Calu3 (cell line): Measurements from ENCODE around the gene DLEC1. TPM values are rescaled to one million over a fixed set of nuclear protein-coding genes. Genes with fewer than 3 reads are reported as not detected.
"Not testable (repeated sequence)": the region's sequence is repeated elsewhere in the genome, so short reads cannot be mapped to it uniquely, and the experiment has no call there.

ENCODE experiments used
- BruUV-seq: library from RNA; stranded (reverse); fragments of 400-500 nt; replicated peaks from 2 replicates; lab custom pipeline; 2021; lab: Mats Ljungman, UMichigan
- CTCF ChIA-PET: fragments of 300-600 bp; sonication (Branson Sonifier 250); formaldehyde crosslinking; loops from one replicate; lab custom pipeline; 2022; ENCODE audit warnings: antibody characterized with exemption; lab: Charles Lee
- DNase-seq: peaks from one replicate; pipeline ENCODE4 v3.0.0; 2022
- H3K27ac Mint-ChIP-seq: one replicate; pipeline ENCODE4 v1.8.0; 2022; ENCODE audit warnings: mixed read lengths; ENCODE audit not compliant: unreplicated experiment
- H3K27me3 Mint-ChIP-seq: one replicate; pipeline ENCODE4 v1.8.0; 2022; ENCODE audit warnings: mixed read lengths; ENCODE audit not compliant: unreplicated experiment
- H3K36me3 Mint-ChIP-seq: one replicate; pipeline ENCODE4 v1.8.0; 2022; ENCODE audit warnings: mild to moderate bottlenecking, moderate library complexity, mixed read lengths; ENCODE audit not compliant: insufficient read depth, unreplicated experiment
- H3K4me1 Mint-ChIP-seq: one replicate; pipeline ENCODE4 v1.8.0; 2022; ENCODE audit warnings: mild to moderate bottlenecking, low read depth, mixed read lengths; ENCODE audit not compliant: unreplicated experiment
- H3K4me3 Mint-ChIP-seq: one replicate; pipeline ENCODE4 v1.8.0; 2022; ENCODE audit warnings: mild to moderate bottlenecking, low read depth, moderate library complexity, mixed read lengths; ENCODE audit not compliant: unreplicated experiment
- H3K9me3 Mint-ChIP-seq: one replicate; pipeline ENCODE4 v1.8.0; 2022; ENCODE audit warnings: low read depth, mixed read lengths; ENCODE audit not compliant: unreplicated experiment
- intact Hi-C: fragments of 100-400 bp; cut with micrococcal nuclease; formaldehyde crosslinking; loops from one replicate; pipeline ENCODE4 v1.10.0; 2022; ENCODE audit not compliant: unreplicated experiment
- total RNA-seq: library from RNA; stranded (reverse); gene quantifications from 2 replicates; pipeline ENCODE4 v1.2.3, GENCODE V29; 2022
- TF ChIP-seq, protein P1 (sequence below): fragments of 200-600 bp; IDR thresholded peaks from one replicate; pipeline ENCODE4 v1.8.0; 2022; ENCODE audit warnings: antibody characterized with exemption; ENCODE audit not compliant: unreplicated experiment

Gene DLEC1
- total RNA-seq, 1 experiment from 2014 or later, result 0.28 TPM

DNA sequence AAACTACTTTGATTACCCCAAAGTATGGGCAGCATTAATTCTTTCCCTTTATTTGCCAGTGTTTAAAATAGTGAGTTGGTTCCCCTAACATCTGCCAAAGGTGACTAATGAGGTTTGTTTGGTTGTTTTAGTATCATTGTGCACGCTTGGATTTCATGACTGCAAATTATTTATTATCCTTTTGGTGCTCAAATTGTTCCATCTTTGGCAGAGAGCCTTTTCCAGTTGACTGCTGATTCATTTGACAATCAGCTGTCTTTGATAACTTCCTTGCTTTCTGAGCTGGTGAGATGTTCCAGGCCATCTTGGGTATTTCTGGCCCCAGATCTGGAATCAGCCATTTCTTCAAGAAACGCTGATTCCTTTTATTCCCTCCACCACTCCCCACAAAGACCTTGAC, 8.9 kb downstream of the DLEC1 start:
- intact Hi-C loops, result no loop called here
- TF ChIP-seq, protein P1, sequence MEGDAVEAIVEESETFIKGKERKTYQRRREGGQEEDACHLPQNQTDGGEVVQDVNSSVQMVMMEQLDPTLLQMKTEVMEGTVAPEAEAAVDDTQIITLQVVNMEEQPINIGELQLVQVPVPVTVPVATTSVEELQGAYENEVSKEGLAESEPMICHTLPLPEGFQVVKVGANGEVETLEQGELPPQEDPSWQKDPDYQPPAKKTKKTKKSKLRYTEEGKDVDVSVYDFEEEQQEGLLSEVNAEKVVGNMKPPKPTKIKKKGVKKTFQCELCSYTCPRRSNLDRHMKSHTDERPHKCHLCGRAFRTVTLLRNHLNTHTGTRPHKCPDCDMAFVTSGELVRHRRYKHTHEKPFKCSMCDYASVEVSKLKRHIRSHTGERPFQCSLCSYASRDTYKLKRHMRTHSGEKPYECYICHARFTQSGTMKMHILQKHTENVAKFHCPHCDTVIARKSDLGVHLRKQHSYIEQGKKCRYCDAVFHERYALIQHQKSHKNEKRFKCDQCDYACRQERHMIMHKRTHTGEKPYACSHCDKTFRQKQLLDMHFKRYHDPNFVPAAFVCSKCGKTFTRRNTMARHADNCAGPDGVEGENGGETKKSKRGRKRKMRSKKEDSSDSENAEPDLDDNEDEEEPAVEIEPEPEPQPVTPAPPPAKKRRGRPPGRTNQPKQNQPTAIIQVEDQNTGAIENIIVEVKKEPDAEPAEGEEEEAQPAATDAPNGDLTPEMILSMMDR, result no peak
- Mint-ChIP-seq H3K9me3 (no peaks in the 10 kb centered on the region), H3K36me3 (no peaks in the 10 kb centered on the region), H3K4me3 (no peak overlapping the region), H3K27ac (no peak overlapping the region), H3K4me1 (no peaks in the 10 kb centered on the region), H3K27me3 (peaks cover 16% of the 10 kb centered on the region)
- BruUV-seq, result no TSS peak
- CTCF ChIA-PET, result interaction anchor here (0.8 kb wide), 1 partner anchor 242 kb away, joined by 3 read pairs; no protein-coding TSS in a partner anchor
- no peak for DNase-seq

GRCh38 chr3:38049358-38050126, 10.5 kb downstream of the DLEC1 start:
- DNase-seq, result no peak
- no peaks in the 10 kb centered on the region for H3K36me3 Mint-ChIP-seq
- no peaks in the 10 kb centered on the region for H3K4me1 Mint-ChIP-seq
- no TSS peak for BruUV-seq
- peaks cover 19% of the 10 kb centered on the region for H3K27me3 Mint-ChIP-seq
- intact Hi-C loops, result no loop called here
- H3K4me3 Mint-ChIP-seq, result no peak overlapping the region
- TF ChIP-seq, protein P1, result no peak
- no peaks in the 10 kb centered on the region for H3K9me3 Mint-ChIP-seq
- H3K27ac Mint-ChIP-seq, result no peak overlapping the region
- CTCF ChIA-PET, result no interaction called here

- DNase-seq, result no peak
- BruUV-seq, result no TSS peak
- Mint-ChIP-seq H3K27ac (no peak overlapping the region), H3K4me3 (no peak overlapping the region), H3K9me3 (no peaks in the 10 kb centered on the region), H3K4me1 (no peaks in the 10 kb centered on the region), H3K36me3 (no peaks in the 10 kb centered on the region), H3K27me3 (peaks cover 29% of the 10 kb centered on the region)
- intact Hi-C loops, result no loop called here
- TF ChIP-seq, protein P1, result no peak
- CTCF ChIA-PET, result no interaction called here
Measured at GRCh38 chr3:38051131-38051530, 12.1 kb downstream of the DLEC1 start.

DNA sequence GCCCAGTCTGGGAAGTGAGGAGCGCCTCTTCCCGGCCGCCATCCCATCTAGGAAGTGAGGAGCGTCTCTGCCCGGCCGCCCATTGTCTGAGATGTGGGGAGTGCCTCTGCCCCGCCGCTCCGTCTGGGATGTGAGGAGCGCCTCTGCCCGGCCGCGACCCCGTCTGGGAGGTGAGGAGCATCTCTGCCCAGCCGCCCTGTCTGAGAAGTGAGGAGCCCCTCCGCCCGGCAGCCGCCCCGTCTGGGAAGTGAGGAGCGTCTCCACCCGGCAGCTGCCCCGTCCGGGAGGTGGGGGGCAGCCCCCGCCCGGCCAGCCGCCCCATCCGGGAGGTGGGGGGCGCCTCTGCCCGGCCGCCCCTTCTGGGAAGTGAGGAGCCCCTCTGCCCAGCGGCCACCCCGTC, 14.3 kb downstream of the DLEC1 start:
- H3K36me3 Mint-ChIP-seq, CTCF ChIA-PET, H3K4me3 Mint-ChIP-seq, intact Hi-C loops, H3K9me3 Mint-ChIP-seq, BruUV-seq, H3K27ac Mint-ChIP-seq, DNase-seq, H3K4me1 Mint-ChIP-seq: not testable (repeated sequence)
- peaks cover 29% of the 10 kb centered on the region for H3K27me3 Mint-ChIP-seq

- H3K4me3 Mint-ChIP-seq, BruUV-seq, DNase-seq, H3K9me3 Mint-ChIP-seq, H3K36me3 Mint-ChIP-seq, CTCF ChIA-PET, H3K27ac Mint-ChIP-seq, H3K4me1 Mint-ChIP-seq, intact Hi-C loops: not testable (repeated sequence)
- peaks cover 29% of the 10 kb centered on the region for H3K27me3 Mint-ChIP-seq
Measured at GRCh38 chr3:38053813-38054498, 14.9 kb downstream of the DLEC1 start.
